Common myeloid progenitor, CD34-positive (primary cell): ENCODE results near the gene RFC2.
A peak's percentile ranks its signal among the peaks of the same experiment; 100 is the strongest.

Experiments
- CTCF ChIA-PET: fragments of 350-600 bp; sonication (Branson Sonifier 250); formaldehyde crosslinking; loops from one replicate; lab custom pipeline; 2021; ENCODE audit warnings: antibody characterized with exemption; lab: Charles Lee
- POLR2A ChIA-PET: fragments of 350-600 bp; sonication (Branson Sonifier 250); formaldehyde crosslinking; loops from one replicate; lab custom pipeline; 2021; ENCODE audit warnings: antibody characterized with exemption; lab: Charles Lee
- DNase-seq, 3 donors: peaks; one replicate each; pipeline versions ENCODE4 v3.0.0 to v3.0.0-alpha.2; 2013
- H3K27ac ChIP-seq, 2 experiments: 1 replicate in 1 of 2; 2 replicates in 1 of 2; pipeline ENCODE4 v1.7.0; 2013; ENCODE audit warnings: inconsistent platforms in 2 of 2, low read length in 2 of 2, mild to moderate bottlenecking in 2 of 2, low read depth in 1 of 2, moderate library complexity in 1 of 2; ENCODE audit not compliant: severe bottlenecking in 2 of 2, insufficient read depth in 1 of 2, poor library complexity in 1 of 2
- H3K27me3 ChIP-seq, 5 experiments: replicated peaks in 2 of 5; 1 replicate in 3 of 5; 2 replicates in 2 of 5; pipeline versions ENCODE4 v1.6.1 to v1.7.0; 2013; ENCODE audit warnings: low read length in 4 of 5, mild to moderate bottlenecking in 2 of 5, moderate library complexity in 2 of 5, inconsistent platforms in 1 of 5; ENCODE audit not compliant: insufficient read depth in 5 of 5, control insufficient read depth in 4 of 5
- H3K36me3 ChIP-seq, 4 experiments: 1 replicate in 2 of 4; 2 replicates in 2 of 4; pipeline versions ENCODE4 v1.6.1 to v1.7.0; 2013; ENCODE audit warnings: low read length in 3 of 4, control low read depth in 1 of 4, mild to moderate bottlenecking in 1 of 4; ENCODE audit not compliant: control insufficient read depth in 4 of 4, insufficient read depth in 4 of 4
- H3K4me1 ChIP-seq, 4 experiments: 1 replicate in 3 of 4; 2 replicates in 1 of 4; pipeline versions ENCODE4 v1.6.1 to v1.7.1; 2013; ENCODE audit warnings: low read length in 3 of 4, mild to moderate bottlenecking in 3 of 4, control low read depth in 1 of 4, inconsistent platforms in 1 of 4, moderate library complexity in 1 of 4; ENCODE audit not compliant: control insufficient read depth in 4 of 4, insufficient read depth in 4 of 4; ENCODE audit errors: control extremely low read depth in 1 of 4
- H3K4me3 ChIP-seq, 7 experiments: 1 replicate in 4 of 7; 2 replicates in 3 of 7; pipeline versions ENCODE4 v1.5.1 to v1.7.0; 2013; ENCODE audit warnings: mild to moderate bottlenecking in 7 of 7, low read length in 6 of 7, moderate library complexity in 6 of 7, inconsistent platforms in 2 of 7, low read depth in 2 of 7, control low read depth in 1 of 7; ENCODE audit not compliant: insufficient read depth in 4 of 7, control insufficient read depth in 1 of 7; ENCODE audit errors: extremely low read depth in 1 of 7
- H3K9me3 ChIP-seq, 5 experiments: 1 replicate in 4 of 5; 2 replicates in 1 of 5; pipeline versions ENCODE4 v1.6.1 to v1.7.1; 2013; ENCODE audit warnings: low read length in 4 of 5, mild to moderate bottlenecking in 2 of 5, inconsistent platforms in 1 of 5, low read depth in 1 of 5, moderate library complexity in 1 of 5; ENCODE audit not compliant: control insufficient read depth in 4 of 5, insufficient read depth in 2 of 5; ENCODE audit errors: control extremely low read depth in 1 of 5
- WGBS: methylation state at CpG from one replicate; pipeline ENCODE4 v1.1.5; 2013; ENCODE audit not compliant: insufficient coverage; 5-methylcytosine and 5-hydroxymethylcytosine counted together

The RFC2 gene

DNA sequence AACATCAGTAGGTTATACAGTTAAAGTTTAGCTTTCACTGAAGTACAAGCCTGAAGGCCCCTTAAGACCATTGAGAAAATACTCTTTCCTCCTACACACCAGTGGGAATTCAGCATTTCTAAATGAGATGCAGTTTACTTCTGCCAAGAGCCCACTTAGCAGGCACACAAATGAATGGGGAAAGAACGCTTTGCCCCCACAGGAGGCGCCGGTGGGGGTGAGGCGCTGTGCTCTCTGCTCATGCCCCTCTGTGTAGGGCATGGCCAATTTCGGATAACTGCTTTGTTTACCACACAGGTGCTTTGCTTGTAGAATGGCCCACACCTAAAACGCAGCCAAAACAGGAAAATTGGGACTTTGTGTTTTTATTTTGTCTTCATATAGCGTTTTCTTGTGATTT, 60.3 kb downstream of the RFC2 start:
- no peaks in the 10 kb centered on the region for H3K27me3 ChIP-seq
- peaks cover 23 to 69% (median 60%) of the 10 kb centered on the region in 4 experiments for H3K36me3 ChIP-seq
- H3K9me3 ChIP-seq: no peaks in the 10 kb centered on the region
- no peak overlapping the region for H3K27ac ChIP-seq
- no peak overlapping the region for H3K4me3 ChIP-seq
- DNase-seq: no peak
- ChIA-PET CTCF (interaction anchor here (0.6 to 2.7 kb wide), 8 partner anchors 9 to 339 kb away, joined by 3 to 23 read pairs (median 5); no protein-coding TSS in a partner anchor), POLR2A (interaction anchor here (0.8 kb wide), 1 partner anchor 18 kb away, joined by 3 read pairs; no protein-coding TSS in a partner anchor)
- WGBS: 99% methylated on average over 7 of the region's 7 CpGs
- H3K4me1 ChIP-seq: peaks cover 0 to 25% (median 17%) of the 10 kb centered on the region in 4 experiments

DNA sequence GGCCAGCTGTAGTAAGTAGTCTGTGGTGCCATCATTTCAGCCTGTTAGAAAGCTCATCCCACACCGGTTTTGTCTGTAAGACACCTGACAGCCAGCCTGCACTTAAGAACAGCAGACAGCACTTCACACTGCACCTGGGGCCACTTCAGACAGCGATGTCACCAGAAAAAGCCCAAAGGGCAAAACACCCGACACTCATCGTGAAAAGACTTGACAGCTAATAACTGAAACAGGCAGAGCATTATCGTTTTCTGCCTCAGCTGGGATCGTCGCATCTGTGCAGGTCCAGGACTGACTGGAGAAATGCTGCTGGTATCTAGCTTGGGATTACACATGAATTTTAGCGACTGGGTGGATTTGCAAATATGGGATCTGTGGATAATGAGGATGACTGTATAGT, 61.1 kb downstream of the RFC2 start:
- no peak for DNase-seq
- CTCF ChIA-PET: interaction anchor here (1.1 to 2.7 kb wide), 6 partner anchors 10 to 208 kb away, joined by 4 to 23 read pairs (median 6); no protein-coding TSS in a partner anchor
- POLR2A ChIA-PET: interaction anchor here (0.6 kb wide), 2 partner anchors 9 to 167 kb away, joined by 3 read pairs; no protein-coding TSS in a partner anchor
- H3K27me3 ChIP-seq: no peaks in the 10 kb centered on the region
- no peaks in the 10 kb centered on the region for H3K9me3 ChIP-seq
- peaks cover 31 to 77% (median 66%) of the 10 kb centered on the region in 4 experiments for H3K36me3 ChIP-seq
- H3K4me1 ChIP-seq: peaks cover 0 to 25% (median 17%) of the 10 kb centered on the region in 4 experiments
- 95% methylated on average over 8 of the region's 8 CpGs for WGBS
- no peak overlapping the region for H3K4me3 ChIP-seq
- H3K27ac ChIP-seq: no peak overlapping the region

GRCh38 chr7:74191231-74191630, 63.0 kb downstream of the RFC2 start:
- H3K4me3 ChIP-seq: no peak overlapping the region
- H3K9me3 ChIP-seq: no peaks in the 10 kb centered on the region
- no peak for DNase-seq
- POLR2A ChIA-PET: no interaction called here
- peaks cover 34 to 76% (median 65%) of the 10 kb centered on the region in 4 experiments for H3K36me3 ChIP-seq
- H3K27ac ChIP-seq: no peak overlapping the region
- H3K27me3 ChIP-seq: no peaks in the 10 kb centered on the region
- peaks cover 2 to 24% (median 16%) of the 10 kb centered on the region in 4 experiments for H3K4me1 ChIP-seq
- 96% methylated on average over 6 of the region's 9 CpGs for WGBS
- CTCF ChIA-PET: interaction anchor here (1.2 to 3.3 kb wide), 3 partner anchors 10 to 123 kb away, joined by 3 to 25 read pairs (median 3); no protein-coding TSS in a partner anchor

DNA sequence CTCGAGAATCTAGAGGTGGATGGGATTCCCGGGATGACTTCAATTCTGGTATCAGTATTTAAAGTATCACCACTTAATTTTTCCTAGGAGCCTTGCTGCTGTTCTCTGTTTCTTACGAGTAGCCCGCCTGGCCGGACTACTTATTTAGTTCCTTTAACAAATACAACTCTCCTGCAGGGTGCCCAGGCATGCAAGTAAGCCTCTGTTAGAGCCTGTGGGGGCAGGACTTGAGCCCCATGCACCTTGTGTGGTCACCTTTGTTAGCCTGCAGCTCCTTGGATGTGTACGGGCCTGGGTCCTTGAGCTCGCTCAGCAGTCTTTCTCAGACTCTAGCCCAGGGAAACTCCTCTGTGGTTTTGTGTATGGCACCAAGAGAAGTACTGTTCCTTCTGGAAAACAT, 63.9 kb downstream of the RFC2 start:
- Histone ChIP-seq H3K9me3 (no peaks in the 10 kb centered on the region), H3K4me3 (no peak overlapping the region), H3K4me1 (peaks cover 9 to 27% (median 18%) of the 10 kb centered on the region in 4 experiments), H3K27ac (no peak overlapping the region), H3K36me3 (peaks cover 34 to 76% (median 63%) of the 10 kb centered on the region in 4 experiments), H3K27me3 (no peaks in the 10 kb centered on the region)
- 100% methylated on average over 3 of the region's 7 CpGs for WGBS
- POLR2A ChIA-PET: no interaction called here
- DNase-seq: no peak
- CTCF ChIA-PET: interaction anchor here (0.5 to 3.3 kb wide), 6 partner anchors 9 to 125 kb away, joined by 3 to 25 read pairs (median 4); no protein-coding TSS in a partner anchor

GRCh38 chr7:74187915-74188675, 66.1 kb downstream of the RFC2 start:
- Histone ChIP-seq H3K27ac (no peak overlapping the region), H3K27me3 (no peaks in the 10 kb centered on the region), H3K4me1 (peaks cover 20 to 32% (median 27%) of the 10 kb centered on the region in 4 experiments), H3K36me3 (peaks cover 30 to 72% (median 48%) of the 10 kb centered on the region in 4 experiments), H3K9me3 (no peaks in the 10 kb centered on the region), H3K4me3 (no peak overlapping the region)
- WGBS: 92% methylated on average over 9 of the region's 11 CpGs
- no peak for DNase-seq
- CTCF ChIA-PET: interaction anchor here (2.8 kb wide), 1 partner anchor 10 kb away, joined by 13 read pairs; no protein-coding TSS in a partner anchor
- POLR2A ChIA-PET: no interaction called here

DNA sequence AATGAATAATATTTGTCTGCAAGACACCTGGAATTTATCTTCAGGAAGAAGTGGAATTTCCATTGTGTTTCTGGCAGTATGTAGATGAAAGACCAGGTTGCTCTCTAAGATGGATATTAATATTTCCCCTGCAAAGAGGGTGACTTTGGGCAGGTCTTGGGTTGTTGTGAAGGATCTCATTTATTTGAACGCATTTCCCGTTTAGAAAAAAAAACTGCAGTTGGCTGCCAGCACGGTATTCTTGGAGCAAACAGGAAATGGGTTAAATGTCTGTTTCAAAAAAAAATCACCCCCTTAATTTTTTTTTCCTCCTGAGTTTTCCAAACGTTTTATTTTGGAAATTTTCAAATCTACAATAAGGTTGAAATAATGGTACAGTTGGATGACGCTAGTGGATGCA, 68.6 kb downstream of the RFC2 start:
- Histone ChIP-seq H3K9me3 (no peaks in the 10 kb centered on the region), H3K4me1 (peaks cover 20 to 40% (median 31%) of the 10 kb centered on the region in 4 experiments), H3K4me3 (peak overlapping the region in 1 of 7 experiments; percentile 60), H3K36me3 (peaks cover 23 to 66% (median 42%) of the 10 kb centered on the region in 4 experiments), H3K27ac (peak overlapping the region in 1 of 2 experiments; percentile 26), H3K27me3 (no peaks in the 10 kb centered on the region)
- 0% methylated on average over 3 of the region's 5 CpGs for WGBS
- POLR2A ChIA-PET: no interaction called here
- CTCF ChIA-PET: interaction anchor here (1.5 kb wide), 1 partner anchor 19 kb away, joined by 3 read pairs; no protein-coding TSS in a partner anchor
- peak in 1 of 3 donors; percentile 36 for DNase-seq
